Upper lobe of right lung (tissue), 1 donor: Measurements from ENCODE around the gene ITCH. TPM values are rescaled to one million over a fixed set of nuclear protein-coding genes. Genes with fewer than 3 reads are reported as not detected.

Experiments used
- ATAC-seq: fragments of 200-7000 bp; cut with Tn5 transposase; one replicate; pipeline ENCODE4 v1.9.1; 2020; ENCODE audit warnings: mild to moderate bottlenecking, moderate library complexity
- DNase-seq: peaks from one replicate; pipeline ENCODE4 v3.0.0-alpha.2; 2020
- H3K27ac ChIP-seq: fragments of 200-600 bp; one replicate; pipeline ENCODE4 v1.8.0; 2022
- H3K27me3 ChIP-seq: fragments of 200-600 bp; one replicate; pipeline ENCODE4 v1.8.0; 2022; ENCODE audit warnings: mild to moderate bottlenecking
- H3K36me3 ChIP-seq: fragments of 200-600 bp; one replicate; pipeline ENCODE4 v1.8.0; 2022
- H3K4me1 ChIP-seq: fragments of 200-600 bp; one replicate; pipeline ENCODE4 v1.8.0; 2022
- H3K4me3 ChIP-seq: fragments of 200-600 bp; one replicate; pipeline ENCODE4 v1.8.0; 2022; ENCODE audit warnings: mild to moderate bottlenecking
- H3K9me3 ChIP-seq: fragments of 200-600 bp; one replicate; pipeline ENCODE4 v1.8.0; 2022
- intact Hi-C: fragments of 100-400 bp; cut with DNase I; formaldehyde crosslinking; loops from one replicate; pipeline ENCODE4 v1.11.0; 2022
- total RNA-seq: library from RNA; stranded (reverse); fragmentation: NEBNext Ultra II Directional; extraction: Animal tissue kit (Norgen Biotek cat#: 25700); gene quantifications from one replicate; pipeline ENCODE4 v1.2.1, GENCODE V29; 2021
- TF ChIP-seq, protein P1 (sequence below): fragments of 200-600 bp; IDR thresholded peaks from one replicate; pipeline ENCODE4 v1.8.0; 2022; ENCODE audit warnings: antibody characterized with exemption
- donor health status: DM: no; HTN: yes; CAD: no; lungs with severe emphysema.

ITCH gene
- total RNA-seq, 1 donor from 2014 or later: 65.6 TPM

DNA sequence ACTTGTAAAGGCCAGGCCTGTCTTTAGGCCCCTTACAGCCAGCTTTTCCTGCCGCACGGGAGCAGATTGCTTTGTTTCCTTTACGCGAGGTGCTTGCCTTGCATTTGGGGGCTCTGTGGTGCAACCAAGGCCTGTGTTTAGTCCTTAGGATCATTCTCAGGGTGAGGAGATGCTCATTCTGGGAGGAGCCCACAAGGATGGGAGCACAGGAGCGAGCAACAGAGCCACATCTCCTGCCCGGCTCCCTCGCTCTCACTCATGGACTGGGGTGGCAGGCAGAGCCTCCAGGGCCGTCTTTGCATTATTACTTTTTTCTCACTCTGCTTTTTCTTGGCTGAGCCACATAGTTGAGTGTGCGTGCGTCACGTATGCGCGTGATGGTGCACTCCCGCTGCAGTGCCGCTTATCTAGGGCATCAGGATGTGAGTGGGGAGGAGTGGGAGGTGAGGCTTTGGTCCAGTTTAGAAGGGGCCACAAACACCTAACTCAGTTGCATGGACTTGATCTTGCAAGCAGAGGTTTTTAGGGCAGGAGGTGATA, 172.3 kb downstream of the ITCH start:
- TF ChIP-seq, protein P1, sequence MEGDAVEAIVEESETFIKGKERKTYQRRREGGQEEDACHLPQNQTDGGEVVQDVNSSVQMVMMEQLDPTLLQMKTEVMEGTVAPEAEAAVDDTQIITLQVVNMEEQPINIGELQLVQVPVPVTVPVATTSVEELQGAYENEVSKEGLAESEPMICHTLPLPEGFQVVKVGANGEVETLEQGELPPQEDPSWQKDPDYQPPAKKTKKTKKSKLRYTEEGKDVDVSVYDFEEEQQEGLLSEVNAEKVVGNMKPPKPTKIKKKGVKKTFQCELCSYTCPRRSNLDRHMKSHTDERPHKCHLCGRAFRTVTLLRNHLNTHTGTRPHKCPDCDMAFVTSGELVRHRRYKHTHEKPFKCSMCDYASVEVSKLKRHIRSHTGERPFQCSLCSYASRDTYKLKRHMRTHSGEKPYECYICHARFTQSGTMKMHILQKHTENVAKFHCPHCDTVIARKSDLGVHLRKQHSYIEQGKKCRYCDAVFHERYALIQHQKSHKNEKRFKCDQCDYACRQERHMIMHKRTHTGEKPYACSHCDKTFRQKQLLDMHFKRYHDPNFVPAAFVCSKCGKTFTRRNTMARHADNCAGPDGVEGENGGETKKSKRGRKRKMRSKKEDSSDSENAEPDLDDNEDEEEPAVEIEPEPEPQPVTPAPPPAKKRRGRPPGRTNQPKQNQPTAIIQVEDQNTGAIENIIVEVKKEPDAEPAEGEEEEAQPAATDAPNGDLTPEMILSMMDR: no peak
- Histone ChIP-seq H3K9me3 (no peaks in the 10 kb centered on the region), H3K4me3 (no peak overlapping the region), H3K36me3 (peaks cover 86% of the 10 kb centered on the region), H3K4me1 (peaks cover 5% of the 10 kb centered on the region), H3K27me3 (no peaks in the 10 kb centered on the region), H3K27ac (no peak overlapping the region)
- ATAC-seq: no peak
- intact Hi-C loops: no loop called here
- no peak for DNase-seq

DNA sequence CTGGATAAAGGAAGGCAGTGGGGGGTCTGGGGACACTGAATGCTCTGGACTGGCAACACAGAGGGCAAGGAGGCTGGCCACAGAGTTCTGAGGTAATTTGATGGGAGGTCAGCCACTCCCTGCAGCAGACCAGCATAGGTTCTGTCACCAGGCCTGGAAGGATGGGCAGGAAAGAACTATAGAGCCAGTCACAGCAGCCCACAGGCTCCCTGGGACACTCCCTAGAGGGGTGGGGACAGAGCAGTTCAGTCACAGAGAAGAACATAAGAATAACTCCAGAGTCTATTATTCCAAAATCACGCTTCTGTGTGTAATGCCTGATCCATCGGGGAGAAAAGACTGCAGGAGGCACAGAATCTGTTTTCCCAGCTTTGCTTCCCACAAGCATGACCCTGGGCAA, 172.8 kb downstream of the ITCH start:
- Histone ChIP-seq H3K27ac (no peak overlapping the region), H3K27me3 (no peaks in the 10 kb centered on the region), H3K4me1 (peaks cover 5% of the 10 kb centered on the region), H3K36me3 (peaks cover 86% of the 10 kb centered on the region), H3K4me3 (no peak overlapping the region), H3K9me3 (no peaks in the 10 kb centered on the region)
- intact Hi-C loops: no loop called here
- TF ChIP-seq, protein P1: no peak
- DNase-seq: no peak
- no peak for ATAC-seq

DNA sequence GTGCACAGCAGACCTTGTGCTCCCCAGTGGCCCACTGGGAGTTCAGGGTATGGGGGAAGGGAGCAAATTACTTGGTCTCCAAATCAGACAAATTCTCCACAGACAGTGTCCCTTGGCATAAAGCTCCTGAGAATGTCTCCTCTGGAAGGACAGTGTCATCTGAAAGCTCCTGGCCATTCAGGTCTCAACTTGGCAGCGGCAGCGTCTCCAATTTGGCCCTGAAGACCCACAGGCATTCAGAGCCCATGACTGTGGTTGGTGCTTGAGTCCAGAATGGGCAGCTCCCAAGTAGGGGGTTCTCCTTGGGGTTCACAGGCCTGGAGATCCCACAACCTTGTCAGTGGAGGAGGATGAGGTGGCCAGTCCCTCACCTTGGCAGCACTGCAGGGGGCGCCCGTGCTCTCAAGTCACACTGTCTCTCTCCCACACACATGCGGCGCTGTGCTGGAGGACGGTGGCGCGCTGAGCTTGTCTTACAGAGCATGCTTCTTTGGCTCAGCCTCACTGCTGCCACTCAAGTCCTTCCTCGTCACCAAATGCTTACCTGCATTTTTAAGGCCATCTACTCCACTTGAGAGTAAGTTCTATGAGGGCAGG, 173.8 kb downstream of the ITCH start:
- H3K27ac ChIP-seq: no peak overlapping the region
- TF ChIP-seq, protein P1: peak; percentile 31
- H3K27me3 ChIP-seq: no peaks in the 10 kb centered on the region
- intact Hi-C loops: no loop called here
- DNase-seq: no peak
- peak; percentile 46 for ATAC-seq
- H3K36me3 ChIP-seq: peaks cover 88% of the 10 kb centered on the region
- H3K4me3 ChIP-seq: no peak overlapping the region
- H3K4me1 ChIP-seq: peaks cover 5% of the 10 kb centered on the region
- H3K9me3 ChIP-seq: no peaks in the 10 kb centered on the region

DNA sequence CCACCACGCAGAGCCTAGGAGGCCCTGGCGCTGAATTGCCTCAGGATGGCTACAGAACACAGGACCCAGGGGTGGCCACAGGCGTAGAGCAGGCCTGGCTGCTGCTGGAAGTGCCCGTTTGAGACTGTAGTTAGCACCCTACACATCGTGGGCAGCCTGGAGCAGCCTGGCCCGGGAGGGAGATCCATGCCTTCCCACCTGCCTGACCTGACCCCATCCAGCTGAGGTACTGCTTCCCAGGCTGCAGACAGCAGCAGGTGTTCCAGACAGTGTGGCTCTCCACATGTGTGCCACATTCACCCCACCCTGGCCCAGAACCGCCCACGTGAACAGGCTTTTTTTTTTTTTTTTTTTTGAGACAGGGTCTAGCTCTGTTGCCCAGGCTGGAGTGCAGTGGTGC, 174.6 kb downstream of the ITCH start:
- TF ChIP-seq, protein P1: no peak
- ATAC-seq (no peak), DNase-seq (no peak)
- peaks cover 90% of the 10 kb centered on the region for H3K36me3 ChIP-seq
- no peaks in the 10 kb centered on the region for H3K27me3 ChIP-seq
- no peak overlapping the region for H3K27ac ChIP-seq
- H3K4me1 ChIP-seq: peaks cover 5% of the 10 kb centered on the region
- intact Hi-C loops: no loop called here
- no peak overlapping the region for H3K4me3 ChIP-seq
- H3K9me3 ChIP-seq: no peaks in the 10 kb centered on the region

DNA sequence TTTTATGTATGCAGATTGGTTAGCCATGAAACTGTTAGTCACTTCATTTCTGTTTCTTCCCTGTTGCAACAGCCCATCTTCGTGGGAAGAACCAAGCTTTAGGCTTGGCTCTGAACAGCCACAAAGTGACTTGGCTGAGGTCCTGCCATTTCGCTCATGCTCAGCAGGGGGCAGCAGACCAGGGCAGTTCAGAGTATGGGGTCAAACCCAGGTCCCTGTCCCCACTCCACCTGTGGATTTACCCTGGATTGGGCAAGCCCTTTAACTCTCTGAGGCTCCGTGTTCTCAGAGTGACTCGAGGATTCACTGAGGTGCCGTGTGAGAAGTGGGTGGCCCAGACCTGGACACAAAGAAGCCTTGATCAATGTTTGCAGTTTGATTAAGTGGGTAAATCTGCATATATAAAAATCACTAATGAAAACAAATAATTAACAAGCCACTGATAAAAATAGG, 175.6 kb downstream of the ITCH start:
- TF ChIP-seq, protein P1: peak; percentile 79
- Histone ChIP-seq H3K27me3 (no peaks in the 10 kb centered on the region), H3K27ac (no peak overlapping the region), H3K4me3 (no peak overlapping the region), H3K9me3 (no peaks in the 10 kb centered on the region), H3K4me1 (peaks cover 5% of the 10 kb centered on the region), H3K36me3 (peaks cover 79% of the 10 kb centered on the region)
- DNase-seq: peak; percentile 74
- intact Hi-C loops: no loop called here
- peak; percentile 88 for ATAC-seq
